IPS-18c (cell line): Measurements from ENCODE around the gene TBX1.
A peak's percentile ranks its signal among the peaks of the same experiment; 100 is the strongest.

Source experiments
- H3K4me3 ChIP-seq: 2 replicates; pipeline ENCODE4 v1.7.0; 2013; ENCODE audit warnings: low read depth, mild to moderate bottlenecking, low read length, moderate library complexity; ENCODE audit not compliant: insufficient read depth
- H3K9me3 ChIP-seq: one replicate; pipeline ENCODE4 v1.6.1; 2013; ENCODE audit warnings: mild to moderate bottlenecking, low read length, moderate library complexity; ENCODE audit not compliant: control insufficient read depth, insufficient read depth

Gene TBX1

DNA sequence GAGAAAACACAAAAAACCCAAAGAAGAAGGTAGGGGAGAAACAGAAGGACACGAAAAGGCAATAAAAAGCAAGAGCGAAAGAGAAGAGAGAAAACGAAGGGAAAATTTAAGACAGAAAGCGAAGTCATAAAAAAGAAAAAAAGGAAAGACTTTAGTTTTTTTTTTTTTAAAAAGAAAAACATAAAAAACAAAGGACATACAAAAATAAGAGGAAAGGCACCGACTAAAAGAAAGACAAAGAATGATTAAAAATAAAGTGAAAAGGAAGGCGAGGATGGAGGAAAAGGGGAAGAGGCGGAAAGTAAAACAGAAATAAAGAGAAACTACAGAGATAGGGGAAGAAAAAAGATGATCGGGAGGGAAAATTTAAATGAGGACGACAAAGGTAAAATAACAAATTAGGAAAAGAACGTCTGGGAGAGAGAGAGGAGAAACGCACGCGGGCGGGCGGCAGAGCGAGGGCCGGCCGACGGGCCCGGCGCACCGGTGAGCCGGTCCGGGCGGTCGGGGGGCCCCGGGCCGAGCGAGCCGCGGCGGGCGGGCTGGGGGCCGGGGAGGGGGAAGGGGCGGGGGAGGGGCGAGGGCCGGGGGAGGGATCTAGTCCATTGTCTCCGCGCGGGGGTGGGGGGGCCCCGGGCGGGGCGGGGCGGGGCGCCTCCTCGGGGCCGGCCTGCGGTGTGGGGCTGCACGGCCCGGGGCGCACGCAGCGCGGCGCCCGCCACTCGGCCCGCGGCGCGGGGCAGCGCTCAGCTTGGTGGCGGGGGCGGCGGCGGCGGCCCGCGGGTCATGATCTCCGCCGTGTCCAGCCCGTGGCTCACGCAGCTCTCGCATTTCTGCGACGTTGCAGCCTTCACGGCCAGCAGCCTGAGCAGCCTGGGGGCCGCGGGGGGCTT lies at the start of gene TBX1:
Gene TBX1, plus strand, starts transcription at position 721 of the 893 bp plus-strand sequence. Its CDS starts 66 bp downstream, at position 787.
- Histone ChIP-seq H3K9me3 (no peaks in the 10 kb centered on the region), H3K4me3 (peak within 1 kb of the TSS; percentile 15)

DNA sequence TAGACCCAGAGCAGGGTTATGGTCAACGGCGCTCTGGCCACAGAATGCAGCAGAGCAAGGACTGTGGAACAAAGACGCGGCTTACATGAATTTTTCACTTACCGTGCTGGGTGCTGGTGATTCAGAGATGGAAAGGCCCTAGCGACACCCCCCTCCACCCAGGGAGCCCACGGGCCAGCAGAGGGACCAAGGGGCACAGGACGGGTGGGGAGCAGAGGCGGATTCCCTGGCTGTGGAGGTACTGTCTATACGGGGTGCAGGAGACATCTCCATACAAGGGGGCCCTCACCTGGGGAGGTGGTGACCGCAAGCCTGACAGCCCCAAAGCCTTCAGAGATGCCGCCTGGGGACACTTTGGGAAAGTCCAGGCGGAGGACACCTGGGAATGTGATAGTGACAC lies 47.3 kb upstream of the TBX1 start:
- Histone ChIP-seq H3K9me3 (no peaks in the 10 kb centered on the region), H3K4me3 (no peak overlapping the region)

DNA sequence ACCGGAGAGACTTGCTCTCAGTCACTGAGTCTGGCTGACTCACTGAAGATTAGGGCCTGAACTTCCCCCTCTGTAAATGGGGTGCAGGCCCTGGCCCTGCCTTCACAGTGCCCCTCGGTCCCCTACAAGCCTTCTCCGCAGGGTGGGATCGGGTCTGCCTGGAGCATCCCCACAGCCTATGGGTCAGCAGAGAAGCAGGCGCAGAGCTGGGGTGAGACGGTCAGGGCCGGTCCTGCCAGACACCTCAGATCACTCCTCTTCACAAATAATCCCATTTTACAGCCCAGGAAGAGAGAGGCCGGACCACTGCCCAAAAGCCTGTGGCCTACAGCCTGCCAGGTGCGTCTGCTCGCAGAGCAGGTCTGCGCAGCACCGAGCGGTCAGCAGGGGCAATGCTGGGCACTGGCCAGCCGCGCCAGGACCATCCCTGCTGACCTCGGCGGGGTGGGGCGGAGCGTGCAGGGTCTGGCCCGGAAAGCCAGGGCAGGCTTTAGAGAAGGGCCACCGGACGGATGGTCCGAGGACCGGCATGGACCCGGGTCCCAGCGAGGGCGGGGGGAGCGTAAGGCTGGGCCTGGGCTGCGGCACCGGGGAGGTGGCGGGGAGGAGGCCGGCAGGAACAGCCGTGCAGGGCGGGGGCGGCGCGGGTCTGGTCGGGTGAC lies 46.8 kb upstream of the TBX1 start:
- peak overlapping the region; percentile 31; the same call in 1 of the 2 replicates for H3K4me3 ChIP-seq

DNA sequence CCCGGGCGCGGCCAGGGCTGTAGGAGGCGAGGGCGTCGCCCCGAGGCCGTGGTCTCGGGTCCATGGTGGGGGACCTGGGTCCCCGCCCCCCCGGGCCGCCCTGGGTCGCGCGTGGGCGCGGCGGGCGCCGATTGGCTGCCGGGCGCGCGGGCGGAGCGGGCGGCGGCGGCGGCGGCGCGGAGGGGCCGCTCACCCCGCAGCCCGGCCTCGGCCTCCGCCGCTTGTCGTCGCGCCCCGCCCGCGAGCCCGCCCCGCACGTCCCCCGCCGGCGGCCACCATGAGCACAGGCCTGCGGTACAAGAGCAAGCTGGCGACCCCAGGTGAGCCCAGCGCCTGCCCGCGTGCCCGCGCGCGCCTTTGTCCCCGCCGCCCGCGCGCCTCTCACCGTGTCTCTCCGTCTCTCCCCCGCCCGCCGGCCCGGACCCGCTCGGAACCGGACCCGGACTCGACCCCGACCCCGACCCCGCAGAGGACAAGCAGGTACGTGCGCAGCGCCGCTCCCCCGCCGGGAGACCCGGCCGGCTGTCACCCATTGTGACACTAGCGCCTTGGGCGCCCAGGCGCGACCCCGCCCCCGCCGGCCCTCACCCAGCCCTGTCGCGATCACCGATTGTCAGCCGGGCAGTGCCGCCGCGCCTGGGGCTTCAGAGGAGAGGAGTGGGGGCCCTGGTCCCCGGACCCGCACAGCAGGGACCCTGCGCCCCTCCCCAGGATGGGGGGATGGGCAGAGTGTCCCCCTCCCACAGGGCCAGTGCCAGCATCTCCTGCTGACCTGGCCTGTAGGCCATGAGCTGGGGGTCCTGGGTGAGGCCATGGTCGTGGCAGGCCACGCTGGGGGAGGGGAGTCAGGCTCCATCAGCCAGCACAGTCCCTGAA lies 46.0 kb upstream of the TBX1 start, which contains the start of gene SEPTIN5:
Gene SEPTIN5, plus strand, starts transcription at position 192 of the 876 bp plus-strand sequence. Its CDS starts 86 bp downstream, at position 278.
- H3K9me3 ChIP-seq = no peaks in the 10 kb centered on the region
- peak within 1 kb of the TSS; percentile 50; the same call in 1 of the 2 replicates for H3K4me3 ChIP-seq

More for the DNA sequence above, 46.8 kb upstream of the TBX1 start:
- H3K9me3 ChIP-seq = no peaks in the 10 kb centered on the region

DNA sequence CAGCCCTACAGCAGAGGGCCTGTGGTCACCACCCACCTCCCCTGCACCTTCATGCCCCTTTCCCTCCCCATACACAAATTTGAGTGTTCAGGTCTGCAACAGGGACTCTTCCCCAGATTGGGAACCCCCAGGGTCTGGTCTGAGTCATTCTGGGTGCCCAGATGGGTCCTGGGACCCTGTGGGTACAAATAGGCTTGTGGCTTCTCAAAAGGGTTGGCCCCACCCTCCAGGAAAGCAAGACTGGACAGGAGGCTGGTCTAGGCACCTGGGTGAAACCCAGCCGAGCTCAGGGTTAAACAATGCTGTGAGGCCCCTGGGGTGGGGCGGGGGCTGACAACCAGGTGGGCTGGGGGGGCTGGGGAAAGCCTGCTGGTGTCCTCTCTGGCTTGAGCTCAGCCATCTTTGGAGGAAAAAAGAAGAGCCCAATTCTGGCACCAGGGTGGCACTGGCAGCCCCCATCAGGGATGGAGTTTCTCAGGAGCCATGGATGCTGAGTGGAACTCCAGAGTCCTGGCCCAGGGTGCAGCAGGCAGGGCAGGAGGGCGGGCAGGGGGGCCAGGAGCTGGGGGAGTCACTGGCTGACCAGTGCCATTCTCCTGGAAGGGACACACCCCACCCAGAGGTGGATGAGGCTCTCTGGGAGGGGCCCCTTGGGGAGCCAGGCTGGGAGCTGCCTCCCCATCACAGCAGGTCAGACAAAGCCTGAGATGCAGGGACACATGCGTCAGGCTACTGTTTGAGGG lies 45.2 kb upstream of the TBX1 start:
- Histone ChIP-seq H3K9me3 (no peaks in the 10 kb centered on the region), H3K4me3 (peak overlapping the region; percentile 50; the same call in 1 of the 2 replicates)

DNA sequence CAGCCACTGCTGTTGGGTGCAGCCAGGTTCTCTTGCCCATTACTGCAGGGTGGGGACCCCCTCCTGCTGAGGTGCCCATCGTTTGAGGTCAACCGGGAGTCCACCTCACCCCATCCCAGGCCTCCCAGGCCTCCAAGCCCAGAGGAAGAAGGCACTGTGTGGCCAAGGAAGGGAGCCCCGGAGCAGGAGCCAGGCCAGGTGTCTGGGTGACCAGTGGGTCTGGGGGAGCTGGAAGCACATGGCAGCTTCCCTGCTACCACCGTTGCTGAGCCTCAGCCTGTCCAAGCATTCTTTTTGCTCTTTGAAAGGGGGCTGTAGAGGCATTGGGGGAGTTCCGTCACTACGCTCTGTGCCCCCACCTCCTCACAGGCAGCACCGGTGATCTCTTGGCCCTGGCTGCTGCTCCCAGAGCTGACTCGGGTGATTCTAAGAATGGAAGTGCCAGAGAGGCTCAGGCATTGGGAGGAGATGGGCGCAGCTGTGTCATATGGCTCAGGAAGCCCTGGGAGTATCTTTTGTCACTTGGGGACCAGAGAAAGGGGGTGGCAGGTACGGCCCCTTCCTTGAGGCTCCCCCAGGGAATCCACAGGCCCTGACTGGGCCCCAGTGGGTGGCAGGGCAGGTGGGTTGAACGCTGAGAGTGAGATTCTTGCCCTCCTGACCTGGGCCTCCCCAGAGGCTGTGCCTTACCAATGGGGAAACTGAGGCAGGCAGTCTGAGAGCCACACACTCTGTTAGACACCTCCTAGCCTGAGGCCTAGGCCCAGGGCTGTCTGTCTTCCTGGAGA lies 44.3 kb upstream of the TBX1 start:
- no peaks in the 10 kb centered on the region for H3K9me3 ChIP-seq
- H3K4me3 ChIP-seq = no peak overlapping the region

DNA sequence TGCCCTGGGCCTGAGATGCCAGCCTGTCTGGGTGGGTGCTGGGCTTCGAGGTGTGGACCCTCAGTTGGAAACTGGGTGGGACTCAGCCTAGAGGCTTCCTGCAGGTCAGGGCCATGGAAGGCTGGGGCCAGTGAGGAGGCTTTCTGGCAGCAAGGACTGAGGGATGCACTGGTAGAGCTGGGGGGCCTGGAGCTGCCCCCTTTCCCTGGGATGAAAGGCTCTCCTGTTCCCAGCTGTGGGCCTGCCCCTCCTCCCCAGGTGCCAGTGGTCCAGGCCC lies 43.8 kb upstream of the TBX1 start:
- H3K4me3 ChIP-seq = no peak overlapping the region
- no peaks in the 10 kb centered on the region for H3K9me3 ChIP-seq

DNA sequence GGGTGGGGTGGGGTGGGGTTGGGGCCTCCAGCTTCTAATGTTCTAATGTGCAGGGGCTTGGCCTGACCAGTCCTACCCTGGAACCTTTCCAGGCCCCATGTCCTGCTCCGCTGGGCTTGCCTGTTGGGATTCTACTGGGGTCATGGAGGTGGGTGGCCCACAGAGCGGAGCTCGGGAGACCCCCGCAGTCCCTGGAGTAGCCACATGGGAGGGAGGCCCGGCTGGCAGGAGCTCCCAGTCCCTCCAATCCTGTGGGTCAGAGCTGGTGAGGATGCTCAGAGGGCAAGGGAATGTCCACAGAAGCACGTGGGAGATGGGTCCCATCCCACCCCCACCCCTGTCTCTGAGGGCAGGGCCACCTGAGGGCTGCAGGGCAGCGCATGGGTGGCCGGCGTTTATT lies 43.4 kb upstream of the TBX1 start:
- Histone ChIP-seq H3K4me3 (no peak overlapping the region), H3K9me3 (peaks cover 3% of the 10 kb centered on the region)

DNA sequence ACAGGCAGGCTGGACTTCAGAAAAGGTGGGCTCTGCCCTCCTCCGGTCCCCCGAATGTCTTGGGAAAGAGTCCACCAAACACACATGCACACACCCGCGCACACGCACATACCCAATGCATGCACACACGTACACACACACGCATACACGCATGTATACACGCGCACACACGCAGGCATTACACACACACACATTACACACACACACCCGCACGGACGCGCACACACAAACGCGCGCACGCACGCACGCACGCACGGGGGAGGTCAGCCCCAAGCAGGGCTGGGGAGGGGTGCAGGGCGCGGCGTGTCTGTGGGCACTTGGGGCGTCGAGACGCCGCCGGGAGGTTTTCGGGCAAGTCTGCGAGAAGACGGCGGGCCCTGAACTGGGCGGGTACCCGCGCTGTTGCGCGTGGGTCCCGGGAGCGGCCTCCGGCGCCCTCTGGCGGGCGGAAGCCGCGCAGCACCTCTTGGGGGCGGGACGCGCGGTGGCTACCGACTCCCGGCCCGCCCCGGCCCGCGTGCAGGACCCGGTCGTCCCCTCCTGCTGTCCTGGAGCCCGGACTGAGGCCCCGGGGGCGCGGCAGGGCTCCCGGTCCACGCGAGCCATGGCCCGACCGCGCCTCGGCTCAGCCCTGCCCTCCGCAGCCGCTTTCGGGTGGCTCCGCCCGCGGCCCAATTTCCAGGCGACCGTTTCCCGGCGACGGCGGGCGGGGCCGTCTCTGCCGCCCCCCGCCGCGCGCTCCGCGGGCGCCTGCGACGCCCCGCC lies 42.7 kb upstream of the TBX1 start:
- H3K9me3 ChIP-seq = peaks cover 4% of the 10 kb centered on the region
- peak overlapping the region; percentile 63 for H3K4me3 ChIP-seq

DNA sequence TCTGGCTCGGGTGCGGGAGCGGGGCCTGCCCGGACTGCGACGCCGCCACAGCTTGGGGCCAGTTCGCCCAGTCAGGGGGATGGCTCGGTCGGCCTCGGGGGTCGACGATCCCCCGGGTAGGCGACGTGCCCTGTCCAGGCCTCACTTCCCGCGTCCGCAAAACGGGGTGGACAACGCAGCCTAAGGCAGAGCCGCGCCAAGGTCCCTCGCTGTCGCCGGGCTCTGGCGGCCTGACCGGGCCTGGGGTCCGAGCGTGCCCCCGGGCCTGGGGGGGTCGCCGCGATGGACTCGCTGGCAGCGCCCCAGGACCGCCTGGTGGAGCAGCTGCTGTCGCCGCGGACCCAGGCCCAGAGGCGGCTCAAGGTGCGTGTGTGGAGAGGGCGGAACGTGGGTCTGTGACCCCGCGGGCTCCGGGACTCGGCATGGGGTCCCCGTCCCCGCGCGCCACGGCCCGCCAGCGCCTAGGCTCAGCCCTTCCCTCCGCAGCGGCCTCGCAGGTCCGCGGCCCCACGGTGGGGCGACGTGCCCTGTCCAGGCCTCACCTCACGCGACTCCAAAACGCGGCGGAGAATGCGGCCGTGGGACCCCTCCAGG lies 42.0 kb upstream of the TBX1 start:
- H3K4me3 ChIP-seq = peak overlapping the region; percentile 63

DNA sequence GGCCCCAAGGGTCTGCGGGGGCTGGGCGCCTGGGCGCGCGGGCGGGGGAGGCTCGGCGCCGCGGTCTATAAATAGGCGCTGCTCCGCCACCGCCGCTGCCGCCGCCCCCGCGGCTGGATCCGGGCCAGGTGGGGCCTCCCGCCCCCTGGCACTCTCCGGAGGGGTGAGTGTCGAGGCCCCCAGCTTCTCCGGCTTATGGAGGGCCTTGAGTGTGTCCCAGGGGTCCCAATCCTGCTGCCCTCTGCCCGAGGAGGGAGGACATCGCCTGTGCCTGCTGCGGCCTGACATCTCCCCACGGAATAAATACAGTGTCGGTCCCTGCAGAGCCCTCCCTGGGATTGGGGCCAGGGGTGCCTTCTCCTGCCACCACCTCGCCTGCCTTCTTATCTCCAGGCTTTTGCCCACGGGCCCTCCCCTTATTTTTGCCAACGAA lies 41.5 kb upstream of the TBX1 start:
- peaks cover 4% of the 10 kb centered on the region for H3K9me3 ChIP-seq
- peak overlapping the region; percentile 63; the same call in 1 of the 2 replicates for H3K4me3 ChIP-seq

More for the DNA sequence above, 42.0 kb upstream of the TBX1 start:
- peaks cover 4% of the 10 kb centered on the region for H3K9me3 ChIP-seq

DNA sequence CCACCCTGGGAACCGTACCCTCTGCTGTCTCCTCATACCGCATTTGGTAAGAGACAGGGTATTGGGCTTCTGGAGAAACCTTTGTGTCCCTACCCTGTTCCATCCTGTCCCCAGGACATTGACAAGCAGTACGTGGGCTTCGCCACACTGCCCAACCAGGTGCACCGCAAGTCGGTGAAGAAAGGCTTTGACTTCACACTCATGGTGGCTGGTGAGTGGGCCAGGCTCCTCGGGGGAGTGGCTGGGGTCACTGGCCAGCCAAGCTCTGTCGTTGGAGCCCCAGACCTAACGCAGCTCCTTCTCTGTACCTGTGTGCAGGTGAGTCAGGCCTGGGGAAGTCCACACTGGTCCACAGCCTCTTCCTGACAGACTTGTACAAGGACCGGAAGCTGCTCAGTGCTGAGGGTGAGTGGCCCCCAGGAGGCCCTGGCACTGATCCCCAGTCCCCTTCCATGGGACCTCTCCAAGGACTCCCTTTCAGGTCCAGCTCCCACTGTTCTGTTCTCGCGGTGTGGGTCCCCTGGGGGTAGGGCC lies 41.0 kb upstream of the TBX1 start:
- Histone ChIP-seq H3K4me3 (no peak overlapping the region), H3K9me3 (peaks cover 4% of the 10 kb centered on the region)

DNA sequence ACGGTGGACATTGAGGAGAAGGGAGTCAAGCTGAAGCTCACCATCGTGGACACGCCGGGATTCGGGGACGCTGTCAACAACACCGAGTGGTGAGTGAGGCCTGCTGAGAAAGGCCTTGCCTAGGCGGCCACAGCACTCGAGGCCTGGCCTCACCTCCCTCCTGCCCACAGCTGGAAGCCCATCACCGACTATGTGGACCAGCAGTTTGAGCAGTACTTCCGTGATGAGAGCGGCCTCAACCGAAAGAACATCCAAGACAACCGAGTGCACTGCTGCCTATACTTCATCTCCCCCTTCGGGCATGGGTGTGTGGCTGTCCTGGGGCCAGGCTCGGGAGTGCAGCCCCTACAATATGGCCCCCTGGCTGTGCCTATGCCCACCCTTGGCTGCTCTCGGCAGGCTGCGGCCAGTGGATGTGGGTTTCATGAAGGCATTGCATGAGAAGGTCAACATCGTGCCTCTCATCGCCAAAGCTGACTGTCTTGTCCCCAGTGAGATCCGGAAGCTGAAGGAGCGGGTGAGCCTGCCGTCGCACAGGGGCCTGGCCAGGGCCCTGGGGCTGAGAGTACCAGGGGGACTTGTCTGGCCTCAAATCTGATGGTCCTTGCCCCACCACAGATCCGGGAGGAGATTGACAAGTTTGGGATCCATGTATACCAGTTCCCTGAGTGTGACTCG lies 40.3 kb upstream of the TBX1 start:
- H3K4me3 ChIP-seq = no peak overlapping the region

DNA sequence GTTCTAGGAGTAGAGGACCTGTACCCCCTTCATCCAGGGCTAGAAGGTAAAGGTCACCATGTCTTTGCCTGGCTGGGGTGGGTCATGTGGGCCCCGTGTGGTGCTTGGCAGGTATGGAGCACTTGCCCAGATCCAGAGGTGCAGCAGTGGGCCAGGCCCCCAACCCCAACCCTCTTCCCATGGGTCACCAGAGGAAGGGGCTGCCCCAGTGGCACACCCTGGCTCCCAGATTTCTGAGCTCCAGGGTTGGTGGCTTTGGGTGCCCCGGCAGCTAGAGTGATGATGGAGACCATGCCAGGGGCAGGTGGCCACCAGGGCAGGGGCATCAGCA lies 39.6 kb upstream of the TBX1 start:
- H3K9me3 ChIP-seq = peaks cover 4% of the 10 kb centered on the region
- H3K4me3 ChIP-seq = no peak overlapping the region

More for the DNA sequence above, 40.3 kb upstream of the TBX1 start:
- H3K9me3 ChIP-seq = peaks cover 4% of the 10 kb centered on the region
